GM20431 (cell line): ENCODE results near the gene CCDC88A.
"Not testable (repeated sequence)": the region's sequence is repeated elsewhere in the genome, so short reads cannot be mapped to it uniquely, and the experiment has no call there.

ENCODE experiments used
- in situ Hi-C: fragments of 300-500 bp; cut with MseI, MboI; formaldehyde crosslinking; loops from one replicate; pipeline ENCODE4 v1.15.0; 2020; ENCODE audit warnings: low sequenced_read_pairs; ENCODE audit not compliant: unreplicated experiment

The CCDC88A gene

GRCh38 chr2:55327470-55328230 is 92.0 kb downstream of the CCDC88A start:
- in situ Hi-C loops = no loop called here

GRCh38 chr2:55314985-55315384 is 104.7 kb downstream of the CCDC88A start:
- in situ Hi-C loops = no loop called here

- in situ Hi-C loops = no loop called here
Observed at GRCh38 chr2:55311444-55311870, 108.2 kb downstream of the CCDC88A start.

- in situ Hi-C loops = no loop called here
Observed at GRCh38 chr2:55309446-55309845, 110.2 kb downstream of the CCDC88A start.

- in situ Hi-C loops = no loop called here
Observed at GRCh38 chr2:55302241-55302640, 117.4 kb downstream of the CCDC88A start.

- in situ Hi-C loops = no loop called here
Observed at GRCh38 chr2:55301277-55301676, 118.4 kb downstream of the CCDC88A start.

- in situ Hi-C loops = no loop called here
Observed at GRCh38 chr2:55296393-55296792, 123.3 kb downstream of the CCDC88A start.

- in situ Hi-C loops = no loop called here
Observed at GRCh38 chr2:55283083-55283482, 136.6 kb downstream of the CCDC88A start.

GRCh38 chr2:55282110-55282917 is 137.3 kb downstream of the CCDC88A start:
- in situ Hi-C loops = no loop called here

- in situ Hi-C loops = not testable (repeated sequence)
Observed at GRCh38 chr2:55280851-55281546, 138.7 kb downstream of the CCDC88A start.

GRCh38 chr2:55279859-55280424 is 139.7 kb downstream of the CCDC88A start:
- in situ Hi-C loops = not testable (repeated sequence)

GRCh38 chr2:55279214-55279835 is 140.3 kb downstream of the CCDC88A start:
- in situ Hi-C loops = not testable (repeated sequence)

- in situ Hi-C loops = no loop called here
Observed at GRCh38 chr2:55277310-55277709, 142.3 kb downstream of the CCDC88A start.

GRCh38 chr2:55274346-55274745 is 145.3 kb downstream of the CCDC88A start:
- in situ Hi-C loops = not testable (repeated sequence)

GRCh38 chr2:55269645-55269990 is 150.0 kb downstream of the CCDC88A start:
- in situ Hi-C loops = no loop called here

GRCh38 chr2:55268907-55269644 is 150.6 kb downstream of the CCDC88A start, which contains the start of gene MTIF2:
Gene MTIF2 (minus strand): TSS chr2:55269231. CDS start chr2:55263858, 5,373 bp downstream.
- in situ Hi-C loops = no loop called here

- in situ Hi-C loops = no loop called here
Observed at GRCh38 chr2:55268288-55268906, 151.3 kb downstream of the CCDC88A start.

- in situ Hi-C loops = not testable (repeated sequence)
Observed at GRCh38 chr2:55259586-55259985, 160.1 kb downstream of the CCDC88A start.

- in situ Hi-C loops = no loop called here
Observed at GRCh38 chr2:55252832-55253231, 166.8 kb downstream of the CCDC88A start.
